NCI-H2171 (cell line): ENCODE measurements around the gene POU2F3.

Experiments
- DNase-seq: peaks from one replicate; lab custom pipeline; 2025; lab: John Stamatoyannopoulos, UW

The POU2F3 gene

DNA sequence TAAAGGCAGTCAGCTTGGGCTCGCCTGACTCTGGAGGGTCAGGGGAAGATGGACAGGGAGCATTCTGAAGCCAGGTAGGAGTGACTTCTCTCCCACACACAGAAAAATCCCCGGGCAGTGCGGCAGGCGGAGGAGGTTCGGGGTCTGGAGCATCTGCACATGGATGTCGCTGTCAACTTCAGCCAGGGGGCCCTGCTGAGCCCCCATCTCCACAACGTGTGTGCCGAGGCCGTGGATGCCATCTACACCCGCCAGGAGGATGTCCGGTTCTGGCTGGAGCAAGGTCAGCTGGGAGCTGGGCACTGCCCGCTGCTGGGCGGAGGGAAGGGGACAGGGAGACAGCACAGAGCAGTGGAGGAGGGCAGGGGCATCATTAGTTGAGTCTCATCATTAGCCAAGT lies 13.2 kb upstream of the POU2F3 start:
- DNase-seq, result no peak

DNA sequence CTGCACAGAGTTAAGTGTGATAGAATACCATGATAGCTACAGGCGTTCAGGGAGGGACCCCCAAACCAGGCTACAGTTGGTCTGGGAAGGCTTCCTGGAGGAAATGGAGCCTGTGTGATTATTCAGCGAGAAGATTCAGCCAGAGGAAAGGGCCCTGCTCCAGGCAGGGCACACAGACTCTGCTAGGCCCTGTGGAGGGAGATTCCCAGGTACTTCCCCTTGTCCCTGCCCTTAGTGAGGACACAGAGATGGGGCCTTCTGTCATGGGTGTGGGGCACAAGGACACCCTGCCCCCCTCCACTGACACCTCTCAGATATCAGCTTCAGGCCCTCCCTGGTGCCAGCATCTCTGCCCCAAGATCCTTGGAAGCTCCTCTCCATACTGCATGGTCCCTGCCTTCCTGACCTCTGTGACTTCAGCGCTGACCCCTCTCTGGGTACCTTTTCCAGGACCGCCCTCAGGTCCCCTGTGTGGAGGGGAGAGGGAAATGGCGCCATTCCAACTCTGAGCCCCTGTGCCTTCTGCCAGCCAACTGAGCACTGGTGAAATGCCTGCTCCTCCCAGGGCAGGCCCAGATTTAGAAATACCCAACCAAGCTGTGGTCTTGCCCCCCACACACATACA lies 12.6 kb upstream of the POU2F3 start:
- no peak for DNase-seq

DNA sequence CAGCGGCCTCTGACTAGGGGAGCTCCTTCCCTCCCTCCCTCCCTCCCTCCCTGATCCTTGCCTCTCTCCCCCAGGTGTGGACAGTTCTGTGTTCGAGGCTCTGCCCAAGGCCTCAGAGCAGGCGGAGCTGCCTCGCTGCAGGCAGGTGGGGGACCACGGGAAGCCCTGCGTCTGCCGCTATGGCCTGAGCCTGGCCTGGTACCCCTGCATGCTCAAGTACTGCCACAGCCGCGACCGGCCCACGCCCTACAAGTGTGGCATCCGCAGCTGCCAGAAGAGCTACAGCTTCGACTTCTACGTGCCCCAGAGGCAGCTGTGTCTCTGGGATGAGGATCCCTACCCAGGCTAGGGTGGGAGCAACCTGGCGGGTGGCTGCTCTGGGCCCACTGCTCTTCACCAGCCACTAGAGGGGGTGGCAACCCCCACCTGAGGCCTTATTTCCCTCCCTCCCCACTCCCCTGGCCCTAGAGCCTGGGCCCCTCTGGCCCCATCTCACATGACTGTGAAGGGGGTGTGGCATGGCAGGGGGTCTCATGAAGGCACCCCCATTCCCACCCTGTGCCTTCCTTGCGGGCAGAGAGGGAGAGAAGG lies 11.1 kb upstream of the POU2F3 start:
- no peak for DNase-seq

GRCh38 chr11:120229451-120230424 lies 10.2 kb upstream of the POU2F3 start:
- DNase-seq, result no peak

DNA sequence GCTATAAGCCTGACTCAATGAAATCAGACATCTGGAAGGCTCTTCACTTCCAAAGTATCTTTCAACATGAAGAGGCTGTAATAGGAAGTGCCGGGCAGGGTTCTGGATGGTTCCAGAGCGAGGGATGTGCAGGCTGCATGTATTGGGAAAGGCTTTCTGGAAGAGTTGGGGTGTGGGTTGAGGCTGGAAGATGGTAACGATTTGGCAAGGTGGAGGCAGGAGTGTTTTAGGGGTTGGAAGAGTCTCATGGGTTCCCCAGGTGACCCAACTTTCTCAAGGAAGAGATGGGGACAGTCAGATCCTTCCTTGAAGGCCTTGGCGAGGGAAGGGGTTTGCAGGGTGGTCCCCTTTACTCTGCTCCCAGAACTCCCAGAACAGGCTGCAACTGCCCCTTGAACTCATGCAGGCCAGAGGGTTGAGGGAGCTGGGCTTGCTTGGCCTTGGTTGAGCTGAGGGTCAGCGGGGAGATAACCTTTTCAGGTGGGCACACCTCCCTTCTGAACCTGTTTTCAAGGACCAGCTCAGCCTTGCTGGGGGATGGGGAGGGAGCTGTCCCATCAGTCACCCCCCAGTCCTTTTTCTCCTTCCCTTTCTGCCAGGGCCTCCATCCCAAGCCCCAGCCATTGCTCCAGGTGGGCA lies 9.4 kb upstream of the POU2F3 start:
- DNase-seq, result no peak

GRCh38 chr11:120231963-120232362 lies 8.0 kb upstream of the POU2F3 start:
- DNase-seq, result no peak

DNA sequence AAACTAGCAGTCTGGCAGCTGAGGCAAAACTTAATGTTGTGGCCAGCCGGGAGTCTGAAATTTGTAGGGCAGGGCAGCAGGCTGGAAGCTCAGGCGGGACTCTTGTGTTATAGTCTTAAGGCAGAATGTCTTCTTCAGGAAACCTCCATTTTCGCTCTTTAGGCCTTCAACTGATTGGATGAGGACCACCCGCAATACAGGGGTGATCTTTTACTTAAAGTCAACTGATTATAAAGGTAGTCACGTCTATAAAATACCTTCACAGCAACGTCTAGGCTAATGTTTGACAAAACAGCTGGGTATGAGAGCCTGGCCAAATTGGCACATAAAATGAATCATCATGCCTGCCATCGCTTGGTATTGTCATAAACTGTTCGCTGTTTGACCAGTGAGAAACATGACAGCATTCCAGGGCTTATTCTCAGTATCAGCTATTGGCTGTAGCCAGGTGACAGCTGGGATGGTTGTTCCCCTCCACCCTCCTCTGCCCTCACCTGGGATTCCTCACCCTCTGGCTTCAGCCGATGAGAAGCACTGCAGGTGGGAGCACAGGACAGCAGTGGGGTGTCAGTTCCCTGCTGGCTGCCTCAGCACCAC lies 6.6 kb upstream of the POU2F3 start:
- DNase-seq, result no peak

- DNase-seq, result no peak
These were observed 4.8 kb upstream of the POU2F3 start for GRCh38 chr11:120235024-120235628.

DNA sequence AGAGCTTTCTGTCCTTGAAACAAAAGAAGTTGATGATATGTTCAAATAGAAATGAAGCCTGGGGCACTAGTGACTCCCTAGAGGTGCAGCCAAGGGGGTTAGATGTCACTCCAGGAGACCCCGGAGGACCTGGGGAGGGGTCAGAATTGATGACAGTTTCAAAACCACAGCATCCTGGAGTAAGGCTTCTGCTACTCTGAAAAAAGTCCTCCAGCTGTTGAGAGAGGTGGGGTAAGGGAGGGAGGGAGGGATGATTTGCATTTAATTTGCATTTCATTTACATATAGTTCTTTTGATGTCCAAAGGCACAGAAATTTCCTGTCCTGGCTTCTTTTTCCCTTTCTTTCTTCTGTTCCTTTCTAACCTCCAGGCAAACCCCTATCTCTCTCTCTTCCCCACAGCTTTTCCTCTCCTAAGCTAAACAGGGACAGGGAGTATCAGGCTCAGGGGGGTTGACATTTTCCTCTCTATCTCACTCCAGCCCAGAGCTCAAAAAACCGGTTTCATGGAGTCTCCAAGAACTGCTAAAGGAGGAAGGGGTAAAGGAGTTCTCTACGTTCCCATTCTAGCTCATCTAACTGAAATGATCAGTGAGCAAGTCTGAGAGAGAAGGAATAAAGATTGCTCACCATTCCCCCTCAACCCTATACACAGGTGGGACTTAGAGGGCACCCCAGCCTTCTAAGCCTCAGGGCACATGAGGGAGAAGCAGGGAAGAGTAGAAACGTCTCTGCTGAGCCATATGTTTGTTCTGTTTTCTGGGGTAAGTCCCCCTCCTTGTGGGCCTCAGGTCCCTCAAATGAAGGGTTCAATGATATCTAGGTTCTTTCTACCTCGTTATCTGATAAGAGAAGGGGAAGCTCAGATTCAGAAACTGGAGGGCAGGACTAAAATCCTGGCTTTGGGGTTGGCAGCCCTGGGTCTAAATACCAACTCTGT lies 3.5 kb upstream of the POU2F3 start:
- DNase-seq, result no peak

DNA sequence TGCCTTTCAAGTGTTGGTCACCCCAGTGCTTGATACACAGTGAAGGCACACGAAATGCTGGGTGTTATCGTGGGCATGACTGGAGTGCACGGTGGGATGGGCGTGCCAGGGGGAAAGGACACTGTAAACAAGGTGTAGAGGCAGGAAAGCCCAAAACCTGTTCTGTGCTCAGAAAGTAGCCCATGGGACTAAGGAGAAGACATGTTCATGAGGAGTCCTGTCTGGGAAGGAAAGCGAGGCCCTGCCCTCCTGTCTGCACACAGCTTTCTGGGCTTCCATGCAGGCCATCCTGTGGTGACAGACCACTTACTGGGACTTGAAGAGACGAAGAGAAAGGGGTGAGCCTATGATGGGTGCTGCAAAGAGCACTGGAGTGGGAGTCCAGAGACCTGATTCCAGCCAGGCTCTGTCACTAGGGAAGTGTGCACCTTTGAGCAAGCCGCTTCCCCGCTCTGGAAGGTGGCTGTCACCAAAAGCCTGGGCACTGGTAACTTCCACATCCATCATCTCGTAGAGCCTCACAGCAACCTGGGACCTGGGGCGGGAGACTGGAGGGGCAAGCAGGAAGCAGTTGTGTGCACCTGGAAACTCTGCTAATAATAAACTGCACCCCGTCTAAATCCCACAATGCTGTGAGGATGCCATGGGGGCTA lies 846 bp upstream of the POU2F3 start:
- DNase-seq, result no peak

DNA sequence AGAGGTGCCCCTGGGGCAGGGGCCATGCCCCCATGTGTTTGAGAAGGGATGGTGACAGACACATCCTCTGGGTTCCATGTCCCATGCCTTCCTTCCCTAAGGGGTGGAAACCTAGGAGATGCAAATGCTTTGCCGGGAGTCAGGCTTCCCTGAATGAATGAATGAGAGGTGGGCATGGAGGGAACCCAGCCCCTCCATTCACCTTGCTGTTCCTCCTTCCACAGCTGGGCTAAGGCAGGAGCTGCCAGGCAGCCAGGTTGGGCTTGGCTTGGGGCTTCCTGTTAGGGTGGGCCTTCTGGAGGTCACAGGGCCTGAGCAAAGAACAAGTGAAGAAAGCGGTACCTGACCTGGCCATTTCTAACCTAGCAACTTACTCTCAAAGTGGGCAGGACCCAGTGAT lies 926 bp downstream of the POU2F3 start:
- DNase-seq, result no peak

DNA sequence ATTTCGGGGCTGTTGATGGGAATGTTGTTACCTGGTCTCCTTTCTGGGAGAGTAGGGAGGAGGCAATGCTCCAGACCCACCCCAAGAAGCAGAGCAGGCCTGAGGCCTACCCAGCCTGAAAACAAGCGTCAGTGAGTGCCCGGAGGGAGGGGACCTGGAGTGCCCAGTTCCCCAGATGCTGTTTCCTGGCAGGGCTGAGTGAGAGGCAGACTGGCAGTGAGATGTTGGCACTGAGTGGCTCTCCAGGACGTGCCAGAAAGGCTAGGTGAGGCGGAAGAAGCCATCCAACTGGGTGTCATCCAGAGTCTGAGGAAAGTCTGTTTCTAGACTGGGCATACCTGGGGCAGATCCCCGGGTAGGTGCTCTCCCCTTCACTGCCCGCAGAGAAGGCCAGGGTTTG lies 1.3 kb downstream of the POU2F3 start:
- DNase-seq, result no peak

GRCh38 chr11:120243221-120243620 lies 3.3 kb downstream of the POU2F3 start:
- DNase-seq, result no peak

DNA sequence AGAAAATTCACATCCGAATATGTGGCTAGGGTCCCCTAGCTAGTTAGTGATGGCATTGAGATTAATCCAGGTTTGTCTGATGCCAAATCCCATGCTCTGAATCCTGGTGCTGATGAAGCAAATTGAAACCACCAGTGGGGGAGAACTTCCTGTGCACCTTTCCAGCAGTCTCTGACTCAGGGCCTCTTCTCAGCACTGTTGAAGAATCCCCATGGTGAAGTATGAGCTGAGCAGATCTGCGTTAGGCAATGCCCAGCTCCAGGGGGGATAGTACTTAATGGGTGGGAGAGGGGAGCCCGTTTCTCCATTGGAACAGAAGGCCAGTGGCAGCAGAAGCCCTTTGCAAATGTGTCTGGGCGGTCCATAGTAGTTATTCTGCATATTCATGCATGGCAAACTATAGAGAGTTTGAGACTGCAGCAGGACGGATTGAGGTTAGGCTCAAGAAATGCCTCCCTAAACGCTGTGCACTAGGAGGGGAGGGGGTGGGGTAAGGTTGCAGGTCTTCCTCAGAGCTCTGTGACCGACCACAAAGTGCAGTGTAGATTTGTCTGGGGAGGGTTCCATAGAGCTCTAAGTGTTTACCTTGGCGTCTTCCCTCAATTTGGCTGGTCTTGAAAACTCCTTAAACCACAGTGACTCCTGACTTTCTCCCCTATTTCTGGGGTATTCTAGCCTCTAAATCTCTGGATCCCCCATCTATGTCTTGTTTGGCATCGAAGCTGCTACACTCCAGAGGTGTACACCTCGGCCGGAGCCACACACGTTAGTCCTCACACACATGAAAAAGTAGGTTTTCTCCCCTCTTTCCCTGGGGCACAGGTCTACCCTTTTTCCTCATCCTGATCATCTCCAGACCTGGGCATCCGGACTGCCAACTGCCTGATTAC lies 4.8 kb downstream of the POU2F3 start:
- no peak for DNase-seq

- no peak for DNase-seq
These were observed 5.5 kb downstream of the POU2F3 start for GRCh38 chr11:120245434-120245833.

DNA sequence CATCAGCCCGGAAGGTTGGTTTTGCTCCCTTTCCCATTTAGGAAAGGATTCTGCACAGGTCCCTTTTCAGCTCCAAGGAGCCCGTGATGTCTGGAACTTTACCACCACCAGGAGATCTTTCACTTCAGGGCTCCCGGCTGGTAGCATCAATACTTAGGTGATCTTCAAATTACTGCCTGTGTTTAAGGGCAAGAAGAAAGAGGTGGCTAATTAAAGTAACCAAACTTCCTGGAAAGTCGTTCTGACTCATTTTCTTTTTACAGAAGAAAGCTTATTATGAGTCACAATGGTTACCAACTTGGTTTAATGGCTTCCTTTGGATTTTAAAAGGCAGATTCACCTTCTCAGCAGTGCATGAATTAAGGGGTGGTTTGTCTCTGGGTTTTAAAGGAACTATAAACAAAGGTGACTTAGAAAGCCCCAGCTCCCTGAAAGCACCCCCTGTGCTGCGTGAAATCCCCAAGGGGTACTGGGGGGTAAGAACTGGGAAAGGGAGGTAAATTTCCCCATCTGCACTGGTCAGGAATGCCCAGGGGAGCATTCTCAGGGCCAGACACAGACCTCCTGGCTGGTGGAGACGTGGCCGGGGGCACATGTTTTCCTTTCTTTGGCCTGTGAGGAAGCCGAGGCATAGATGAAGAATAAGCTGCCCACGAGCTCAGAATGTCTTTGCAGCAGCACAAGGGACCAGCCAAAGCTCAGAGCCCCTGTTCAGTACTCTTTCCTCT lies 8.8 kb downstream of the POU2F3 start:
- no peak for DNase-seq

GRCh38 chr11:120249279-120250262 lies 9.6 kb downstream of the POU2F3 start:
- DNase-seq, result no peak
